PC-9 (cell line): ENCODE data around the gene GSTT2B.

Source experiments
- EZH2 ChIP-seq: fragments of 200-600 bp; sonication (generic); IDR thresholded peaks from 2 replicates; pipeline ENCODE4 v1.8.0; 2017; ENCODE audit warnings: antibody characterized with exemption, low read depth
- TF ChIP-seq, protein P1 (sequence below): fragments of 200-600 bp; sonication (generic); conservative IDR thresholded peaks from 2 replicates; pipeline ENCODE4 v1.6.1; 2017; ENCODE audit warnings: mixed run types, antibody characterized with exemption, mild to moderate bottlenecking, moderate library complexity

DNA sequence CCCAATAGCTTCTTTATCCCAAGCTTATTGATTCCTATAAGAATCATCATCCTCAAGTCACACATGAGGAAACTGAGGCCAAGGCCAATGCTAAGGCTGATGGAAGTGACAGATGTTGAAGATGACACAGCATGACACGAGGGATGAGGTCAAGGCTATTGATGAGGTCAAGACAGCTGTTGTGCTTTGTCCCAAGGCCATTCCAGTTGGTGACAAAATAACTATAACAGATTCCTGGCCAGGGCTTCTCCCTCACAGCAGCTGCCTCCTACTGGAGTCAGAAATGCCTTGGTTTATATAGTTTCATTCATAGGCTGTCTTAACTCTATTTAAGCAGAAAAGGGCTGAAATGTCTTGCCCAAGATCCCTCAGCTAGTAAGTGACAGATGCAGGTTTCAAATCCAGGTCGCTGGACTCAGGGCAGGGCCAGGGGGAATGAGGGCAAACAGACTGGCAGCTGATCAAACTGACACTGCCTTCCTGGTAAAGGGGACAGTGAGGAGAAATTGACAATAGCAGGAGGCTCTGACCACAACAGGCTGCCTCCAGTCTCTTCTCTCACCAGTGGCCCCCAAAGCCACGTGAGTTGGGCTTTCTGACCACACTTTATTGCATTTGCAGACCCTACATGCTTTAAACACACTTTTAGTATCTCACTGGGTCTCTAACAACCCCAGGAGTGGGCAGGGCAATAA is 50.4 kb downstream of the GSTT2B start:
- TF ChIP-seq, protein P1, sequence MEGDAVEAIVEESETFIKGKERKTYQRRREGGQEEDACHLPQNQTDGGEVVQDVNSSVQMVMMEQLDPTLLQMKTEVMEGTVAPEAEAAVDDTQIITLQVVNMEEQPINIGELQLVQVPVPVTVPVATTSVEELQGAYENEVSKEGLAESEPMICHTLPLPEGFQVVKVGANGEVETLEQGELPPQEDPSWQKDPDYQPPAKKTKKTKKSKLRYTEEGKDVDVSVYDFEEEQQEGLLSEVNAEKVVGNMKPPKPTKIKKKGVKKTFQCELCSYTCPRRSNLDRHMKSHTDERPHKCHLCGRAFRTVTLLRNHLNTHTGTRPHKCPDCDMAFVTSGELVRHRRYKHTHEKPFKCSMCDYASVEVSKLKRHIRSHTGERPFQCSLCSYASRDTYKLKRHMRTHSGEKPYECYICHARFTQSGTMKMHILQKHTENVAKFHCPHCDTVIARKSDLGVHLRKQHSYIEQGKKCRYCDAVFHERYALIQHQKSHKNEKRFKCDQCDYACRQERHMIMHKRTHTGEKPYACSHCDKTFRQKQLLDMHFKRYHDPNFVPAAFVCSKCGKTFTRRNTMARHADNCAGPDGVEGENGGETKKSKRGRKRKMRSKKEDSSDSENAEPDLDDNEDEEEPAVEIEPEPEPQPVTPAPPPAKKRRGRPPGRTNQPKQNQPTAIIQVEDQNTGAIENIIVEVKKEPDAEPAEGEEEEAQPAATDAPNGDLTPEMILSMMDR = no peak
- TF ChIP-seq EZH2 = no peak
